KG1 (cell line): ENCODE results near the gene IL5.
A peak's percentile ranks its signal among the peaks of the same experiment; 100 is the strongest.

Experiments
- DNase-seq: peaks from one replicate; lab custom pipeline; 2025; lab: John Stamatoyannopoulos, UW

Gene IL5

GRCh38 chr5:132498152-132498551 is 45.2 kb downstream of the IL5 start:
- no peak for DNase-seq

GRCh38 chr5:132497488-132497997 is 45.8 kb downstream of the IL5 start:
- DNase-seq: no peak

- DNase-seq: no peak
Observed at GRCh38 chr5:132496631-132497487, 46.5 kb downstream of the IL5 start.

GRCh38 chr5:132496191-132496630 is 47.1 kb downstream of the IL5 start:
- DNase-seq: no peak

DNA sequence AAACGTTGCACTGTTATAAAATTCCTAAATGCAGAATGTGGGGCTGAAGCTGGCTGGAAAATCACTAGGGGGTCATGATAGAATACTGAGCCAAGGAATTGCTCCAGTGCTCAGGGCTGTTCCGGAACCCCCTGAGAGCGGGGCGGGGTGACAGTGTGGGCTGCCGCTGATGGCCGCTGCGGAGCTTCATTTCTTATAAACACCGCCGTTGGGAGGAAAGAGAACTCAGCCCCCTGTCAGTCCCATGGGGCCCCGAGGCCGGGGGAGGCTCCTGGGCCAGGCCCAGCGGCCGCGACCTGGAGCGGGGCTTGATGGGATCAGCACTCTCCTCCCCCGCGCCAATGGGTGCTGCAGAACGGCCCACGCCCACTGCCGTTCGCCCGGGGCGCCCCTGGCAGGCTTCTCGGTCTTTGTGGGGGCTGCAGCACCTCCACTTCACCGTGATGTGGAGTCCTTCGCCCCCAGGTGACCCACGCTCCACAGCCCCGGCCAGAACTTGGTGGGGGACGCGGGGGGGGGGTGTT is 47.6 kb downstream of the IL5 start:
- peak; percentile 37 for DNase-seq

DNA sequence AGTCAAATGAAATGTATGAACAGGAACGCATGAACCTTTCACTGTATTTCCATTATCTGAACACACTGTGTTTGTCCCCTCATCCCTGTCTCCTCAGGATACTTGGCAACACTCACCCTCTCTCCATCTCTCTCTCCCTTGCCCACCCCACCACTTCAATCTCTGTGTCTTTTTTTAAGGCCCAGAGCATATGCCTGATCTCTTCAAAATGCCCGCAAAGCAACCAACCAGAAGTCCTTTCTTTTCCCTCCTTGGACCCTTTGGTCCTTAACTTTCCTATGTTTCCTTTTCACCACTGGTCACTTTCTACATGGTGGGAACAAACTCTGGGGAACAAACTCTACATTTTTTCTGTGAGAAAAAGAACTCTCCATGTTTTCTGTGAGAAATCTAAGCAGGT is 49.5 kb downstream of the IL5 start:
- no peak for DNase-seq

DNA sequence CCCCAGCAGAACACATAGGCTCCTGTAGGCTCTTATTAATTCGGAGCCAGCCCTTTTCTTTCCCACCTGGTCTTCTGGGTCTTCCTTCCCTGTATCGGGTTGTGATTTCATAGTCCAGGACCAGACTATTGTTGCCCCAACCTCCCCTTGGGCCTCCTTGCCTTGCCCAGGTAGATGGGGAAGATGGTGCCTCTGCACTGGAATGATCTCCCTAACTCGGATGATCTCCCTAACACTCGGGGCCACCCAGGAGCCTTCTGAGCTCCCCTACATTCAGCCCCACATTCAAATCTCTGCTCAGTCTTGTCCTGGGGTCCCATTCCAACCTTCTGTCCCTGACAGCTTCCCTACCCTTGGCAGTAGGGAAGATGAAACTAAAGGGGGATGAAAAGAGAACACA is 50.1 kb downstream of the IL5 start:
- DNase-seq: no peak

- DNase-seq: no peak
Observed at GRCh38 chr5:132492386-132493125, 50.8 kb downstream of the IL5 start.
